ENCODE measurements around the gene PRR20D.
"Not testable (repeated sequence)": the region's sequence is repeated elsewhere in the genome, so short reads cannot be mapped to it uniquely, and the experiment has no call there.

The PRR20D gene

GRCh38 chr13:57136093-57136492 lies 24.3 kb upstream of the PRR20D start:
- Histone ChIP-seq H3K79me1 (ENCODE audit: low read depth, low read length) (no peaks in the 10 kb centered on the region), H2BK12ac (ENCODE audit: low read length) (no peak overlapping the region), H4K8ac (ENCODE audit: low read depth, low read length) (no peak overlapping the region), H3K4me1 (ENCODE audit: control insufficient read depth in 2 of 2, insufficient read depth in 1 of 2, low read depth in 1 of 2, low read length in 2 of 2) (no peaks in the 10 kb centered on the region), H3K36me3 (replicated peaks in 1 of 2; ENCODE audit: control insufficient read depth in 2 of 2, insufficient read depth in 2 of 2, low read length in 2 of 2) (no peaks in the 10 kb centered on the region), H3K14ac (ENCODE audit: low read length) (no peak overlapping the region), H2BK15ac (ENCODE audit: low read length) (no peak overlapping the region), H3K18ac (ENCODE audit: low read length) (no peak overlapping the region), H2BK120ac (ENCODE audit: low read depth, low read length) (no peak overlapping the region), H3K27me3 (ENCODE audit: control insufficient read depth in 3 of 3, insufficient read depth in 3 of 3, low read depth in 1 of 3, low read length in 3 of 3) (no peaks in the 10 kb centered on the region), H2AK5ac (ENCODE audit: low read depth, low read length) (no peak overlapping the region), H3K23ac (ENCODE audit: low read depth, low read length, poor library complexity) (no peak overlapping the region), H2BK5ac (ENCODE audit: low read length) (no peak overlapping the region), H3K9me3 (replicated peaks in 1 of 2; ENCODE audit: control insufficient read depth in 2 of 2, insufficient read depth in 1 of 2, low read depth in 1 of 2, low read length in 2 of 2) (no peaks in the 10 kb centered on the region), H3K4me3 (ENCODE audit: low read length in 2 of 2) (no peak overlapping the region), H3K4ac (ENCODE audit: low read length) (no peak overlapping the region), H3K27ac (replicated peaks; ENCODE audit: low read length) (no peak overlapping the region), H2AFZ (ENCODE audit: low read length) (no peak overlapping the region), H3K9ac (ENCODE audit: low read depth, low read length, poor library complexity) (no peak overlapping the region), H3K4me2 (ENCODE audit: insufficient read depth, low read length, poor library complexity, severe bottlenecking) (no peak overlapping the region), H4K91ac (ENCODE audit: low read depth, low read length, poor library complexity) (no peak overlapping the region)
- DNase-seq (ENCODE audit: low spot score), result no peak
- no CpG with 5 or more reads among the region's 2 CpGs for WGBS, 2 donors (ENCODE audit: extremely low coverage in 2 of 2, insufficient read length in 2 of 2, insufficient replicate concordance in 1 of 2)

- no peaks in the 10 kb centered on the region for H3K27me3 ChIP-seq (ENCODE audit: control insufficient read depth in 3 of 3, insufficient read depth in 3 of 3, low read depth in 1 of 3, low read length in 3 of 3)
- H2BK15ac ChIP-seq (ENCODE audit: low read length), result no peak overlapping the region
- H3K14ac ChIP-seq (ENCODE audit: low read length), result no peak overlapping the region
- no peak for DNase-seq (ENCODE audit: low spot score)
- no peaks in the 10 kb centered on the region for H3K9me3 ChIP-seq (replicated peaks in 1 of 2; ENCODE audit: control insufficient read depth in 2 of 2, insufficient read depth in 1 of 2, low read depth in 1 of 2, low read length in 2 of 2)
- no peak overlapping the region for H2BK120ac ChIP-seq (ENCODE audit: low read depth, low read length)
- no peak overlapping the region for H3K4me3 ChIP-seq (ENCODE audit: low read length in 2 of 2)
- H4K8ac ChIP-seq (ENCODE audit: low read depth, low read length), result no peak overlapping the region
- H3K79me1 ChIP-seq (ENCODE audit: low read depth, low read length), result no peaks in the 10 kb centered on the region
- H2BK12ac ChIP-seq (ENCODE audit: low read length), result no peak overlapping the region
- no peak overlapping the region for H3K27ac ChIP-seq (replicated peaks; ENCODE audit: low read length)
- H4K91ac ChIP-seq (ENCODE audit: low read depth, low read length, poor library complexity), result no peak overlapping the region
- no CpG with 5 or more reads among the region's 4 CpGs for WGBS, 2 donors (ENCODE audit: extremely low coverage in 2 of 2, insufficient read length in 2 of 2, insufficient replicate concordance in 1 of 2)
- H3K36me3 ChIP-seq (replicated peaks in 1 of 2; ENCODE audit: control insufficient read depth in 2 of 2, insufficient read depth in 2 of 2, low read length in 2 of 2), result no peaks in the 10 kb centered on the region
- no peak overlapping the region for H2BK5ac ChIP-seq (ENCODE audit: low read length)
- H3K9ac ChIP-seq (ENCODE audit: low read depth, low read length, poor library complexity), result no peak overlapping the region
- no peak overlapping the region for H3K4ac ChIP-seq (ENCODE audit: low read length)
- H2AK5ac ChIP-seq (ENCODE audit: low read depth, low read length), result no peak overlapping the region
- H3K23ac ChIP-seq (ENCODE audit: low read depth, low read length, poor library complexity), result no peak overlapping the region
- no peak overlapping the region for H2AFZ ChIP-seq (ENCODE audit: low read length)
- H3K4me1 ChIP-seq (ENCODE audit: control insufficient read depth in 2 of 2, insufficient read depth in 1 of 2, low read depth in 1 of 2, low read length in 2 of 2), result no peaks in the 10 kb centered on the region
- no peak overlapping the region for H3K4me2 ChIP-seq (ENCODE audit: insufficient read depth, low read length, poor library complexity, severe bottlenecking)
- H3K18ac ChIP-seq (ENCODE audit: low read length), result no peak overlapping the region
Measured at GRCh38 chr13:57137585-57137984, 22.8 kb upstream of the PRR20D start.

- Histone ChIP-seq H4K91ac (ENCODE audit: low read depth, low read length, poor library complexity) (no peak overlapping the region), H3K4me1 (ENCODE audit: control insufficient read depth in 2 of 2, insufficient read depth in 1 of 2, low read depth in 1 of 2, low read length in 2 of 2) (no peaks in the 10 kb centered on the region), H2BK15ac (ENCODE audit: low read length) (no peak overlapping the region), H2BK12ac (ENCODE audit: low read length) (no peak overlapping the region), H3K4ac (ENCODE audit: low read length) (no peak overlapping the region), H3K79me1 (ENCODE audit: low read depth, low read length) (no peaks in the 10 kb centered on the region), H4K8ac (ENCODE audit: low read depth, low read length) (no peak overlapping the region), H3K14ac (ENCODE audit: low read length) (no peak overlapping the region), H3K4me3 (ENCODE audit: low read length in 2 of 2) (no peak overlapping the region), H3K36me3 (replicated peaks in 1 of 2; ENCODE audit: control insufficient read depth in 2 of 2, insufficient read depth in 2 of 2, low read length in 2 of 2) (no peaks in the 10 kb centered on the region), H3K27ac (replicated peaks; ENCODE audit: low read length) (no peak overlapping the region), H3K4me2 (ENCODE audit: insufficient read depth, low read length, poor library complexity, severe bottlenecking) (no peak overlapping the region), H2BK120ac (ENCODE audit: low read depth, low read length) (no peak overlapping the region), H3K23ac (ENCODE audit: low read depth, low read length, poor library complexity) (no peak overlapping the region), H2BK5ac (ENCODE audit: low read length) (no peak overlapping the region), H3K9ac (ENCODE audit: low read depth, low read length, poor library complexity) (no peak overlapping the region), H3K27me3 (ENCODE audit: control insufficient read depth in 3 of 3, insufficient read depth in 3 of 3, low read depth in 1 of 3, low read length in 3 of 3) (no peaks in the 10 kb centered on the region), H2AFZ (ENCODE audit: low read length) (no peak overlapping the region), H2AK5ac (ENCODE audit: low read depth, low read length) (no peak overlapping the region), H3K18ac (ENCODE audit: low read length) (no peak overlapping the region), H3K9me3 (replicated peaks in 1 of 2; ENCODE audit: control insufficient read depth in 2 of 2, insufficient read depth in 1 of 2, low read depth in 1 of 2, low read length in 2 of 2) (no peaks in the 10 kb centered on the region)
- no peak for DNase-seq (ENCODE audit: low spot score)
- no CpG with 5 or more reads among the region's 5 CpGs for WGBS, 2 donors (ENCODE audit: extremely low coverage in 2 of 2, insufficient read length in 2 of 2, insufficient replicate concordance in 1 of 2)
Measured at GRCh38 chr13:57138988-57139387, 21.4 kb upstream of the PRR20D start.

GRCh38 chr13:57139781-57140180 lies 20.7 kb upstream of the PRR20D start:
- H3K4ac ChIP-seq (ENCODE audit: low read length), result not testable (repeated sequence)

More at GRCh38 chr13:57139781-57140180, 20.7 kb upstream of the PRR20D start:
- H2BK15ac ChIP-seq (ENCODE audit: low read length); H2AK5ac ChIP-seq (ENCODE audit: low read depth, low read length); H4K8ac ChIP-seq (ENCODE audit: low read depth, low read length); H3K27ac ChIP-seq (replicated peaks; ENCODE audit: low read length); H3K18ac ChIP-seq (ENCODE audit: low read length); H4K91ac ChIP-seq (ENCODE audit: low read depth, low read length, poor library complexity); H3K14ac ChIP-seq (ENCODE audit: low read length); H3K36me3 ChIP-seq (replicated peaks in 1 of 2; ENCODE audit: control insufficient read depth in 2 of 2, insufficient read depth in 2 of 2, low read length in 2 of 2); H2AFZ ChIP-seq (ENCODE audit: low read length); H3K4me3 ChIP-seq (ENCODE audit: low read length in 2 of 2); H3K4me1 ChIP-seq (ENCODE audit: control insufficient read depth in 2 of 2, insufficient read depth in 1 of 2, low read depth in 1 of 2, low read length in 2 of 2); H3K4me2 ChIP-seq (ENCODE audit: insufficient read depth, low read length, poor library complexity, severe bottlenecking); H3K9ac ChIP-seq (ENCODE audit: low read depth, low read length, poor library complexity); H2BK12ac ChIP-seq (ENCODE audit: low read length); H3K9me3 ChIP-seq (replicated peaks in 1 of 2; ENCODE audit: control insufficient read depth in 2 of 2, insufficient read depth in 1 of 2, low read depth in 1 of 2, low read length in 2 of 2); H3K23ac ChIP-seq (ENCODE audit: low read depth, low read length, poor library complexity); DNase-seq (ENCODE audit: low spot score); H2BK120ac ChIP-seq (ENCODE audit: low read depth, low read length); H2BK5ac ChIP-seq (ENCODE audit: low read length); H3K27me3 ChIP-seq (ENCODE audit: control insufficient read depth in 3 of 3, insufficient read depth in 3 of 3, low read depth in 1 of 3, low read length in 3 of 3); H3K79me1 ChIP-seq (ENCODE audit: low read depth, low read length): not testable (repeated sequence)
- WGBS, 2 donors (ENCODE audit: extremely low coverage in 2 of 2, insufficient read length in 2 of 2, insufficient replicate concordance in 1 of 2), result no CpG with 5 or more reads among the region's 18 CpGs

All from neuronal stem cell (in vitro differentiated cells).